Right lobe of liver (tissue), 6 donors: ENCODE measurements around the gene CITED4. TPM values are rescaled to one million over a fixed set of nuclear protein-coding genes. Genes with fewer than 3 reads are reported as not detected.

Source experiments
- ATAC-seq, 4 donors: fragments of 200-7000 bp; cut with Tn5 transposase; one replicate each; pipeline ENCODE4 v1.9.1; 2020; ENCODE audit warnings: mild to moderate bottlenecking in 4 of 4, moderate library complexity in 4 of 4
- DNase-seq, 3 donors: peaks; one replicate each; pipeline ENCODE4 v3.0.0-alpha.2; 2020
- H3K27ac ChIP-seq, 3 donors: fragments of 200-600 bp; one replicate each; pipeline ENCODE4 v1.8.0; 2022
- H3K27me3 ChIP-seq, 2 donors: fragments of 200-600 bp; one replicate each; pipeline ENCODE4 v1.8.0; 2022
- H3K36me3 ChIP-seq, 4 donors: fragments of 200-600 bp; sonication (generic) in 1 of 4; one replicate each; pipeline versions ENCODE4 v1.5.1 to v1.8.0; 2017 to 2022; ENCODE audit warnings: control low read depth in 1 of 4
- H3K4me1 ChIP-seq, 4 donors: fragments of 200-600 bp; sonication (generic) in 1 of 4; one replicate each; pipeline versions ENCODE4 v1.5.1 to v1.8.0; 2017 to 2022; ENCODE audit warnings: control low read depth in 1 of 4
- H3K4me3 ChIP-seq, 3 donors: fragments of 200-600 bp; one replicate each; pipeline ENCODE4 v1.8.0; 2022
- H3K9me3 ChIP-seq, 4 donors: fragments of 200-600 bp; sonication (generic) in 1 of 4; one replicate each; pipeline versions ENCODE4 v1.5.1 to v1.8.0; 2017 to 2022; ENCODE audit warnings: control low read depth in 1 of 4
- POLR2A ChIP-seq: fragments of 450-650 bp; IDR thresholded peaks from one replicate; pipeline ENCODE4 v1.6.1; 2017; ENCODE audit warnings: antibody characterized with exemption, mild to moderate bottlenecking
- WGBS: methylation state at CpG from one replicate; pipeline ENCODE4 v1.1.6; 2018; ENCODE audit warnings: low coverage, low lambda C conversion rate; ENCODE audit not compliant: insufficient coverage; ENCODE audit errors: missing lambda C conversion rate; 5-methylcytosine and 5-hydroxymethylcytosine counted together
- intact Hi-C, 2 donors: fragments of 100-400 bp; cut with DNase I; formaldehyde crosslinking; loops; one replicate each; pipeline versions ENCODE4 v1.11.2 to v1.14.1; 2022
- total RNA-seq, 6 experiments: library from RNA; depleted of rRNA in 2 of 6; stranded (reverse); fragments of >200 nt in 2 of 6; fragmentation: NEBNext Ultra II Directional in 3 of 6; extraction: Animal tissue kit (Norgen Biotek cat#: 25700) in 3 of 6; gene quantifications; one replicate each; pipeline versions ENCODE4 v1.1.0 to v1.2.4, GENCODE V29; 2016 to 2023
- TF ChIP-seq, protein P1 (sequence below), 4 donors: fragments of 200-600 bp in 3 of 4; fragments of 450-650 bp in 1 of 4; IDR thresholded peaks; one replicate each; pipeline versions ENCODE4 v1.5.1 to v1.8.0; 2016 to 2022; ENCODE audit warnings: antibody characterized with exemption in 4 of 4, mild to moderate bottlenecking in 2 of 4
- donor health status: DM: no; HTN: yes; CAD: no.
- donor health status: DM: no; HTN: no; CAD: no.
- donor health status: DM: no; HTN: no; CAD: no.
- donor health status: DM: no; HTN: yes; CAD: no.
- donor health status: DM: no; HTN: yes; CAD: no.

CITED4 gene
- total RNA-seq, 6 experiments from 2014 or later = 19.0 to 116 (median 25.8) TPM

DNA sequence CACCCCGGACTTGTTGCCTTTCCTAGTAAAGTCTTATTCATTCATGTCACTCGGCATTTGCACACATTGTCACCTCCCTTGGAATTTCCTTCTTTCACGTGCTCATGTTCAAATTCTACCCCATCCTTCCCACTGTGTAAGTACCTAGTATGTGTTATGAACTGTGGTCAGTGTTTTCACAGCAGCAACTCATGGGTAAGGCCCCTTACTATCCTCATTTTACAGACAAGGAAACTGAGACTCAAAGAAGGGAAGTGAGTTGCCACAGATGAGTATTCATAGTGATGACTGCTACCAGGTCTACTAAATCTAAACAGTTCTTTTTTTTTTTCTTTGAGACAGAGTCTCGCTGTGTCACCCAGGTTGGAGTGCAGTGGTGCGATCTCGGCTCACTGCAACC is 10.5 kb downstream of the CITED4 start:
- Histone ChIP-seq H3K4me3 (no peak overlapping the region), H3K4me1 (peaks cover 0 to 6% (median 3%) of the 10 kb centered on the region in 4 donors), H3K27ac (no peak overlapping the region), H3K9me3 (no peaks in the 10 kb centered on the region), H3K36me3 (no peaks in the 10 kb centered on the region), H3K27me3 (no peaks in the 10 kb centered on the region)
- ATAC-seq (no peak), DNase-seq (no peak)
- intact Hi-C loops = loop anchor here in 1 of 2 donors (10.0 kb wide), 1 partner anchor 227 kb away; no protein-coding TSS in a partner anchor
- WGBS = 67% methylated on average over 4 of the region's 6 CpGs
- TF ChIP-seq, protein P1, sequence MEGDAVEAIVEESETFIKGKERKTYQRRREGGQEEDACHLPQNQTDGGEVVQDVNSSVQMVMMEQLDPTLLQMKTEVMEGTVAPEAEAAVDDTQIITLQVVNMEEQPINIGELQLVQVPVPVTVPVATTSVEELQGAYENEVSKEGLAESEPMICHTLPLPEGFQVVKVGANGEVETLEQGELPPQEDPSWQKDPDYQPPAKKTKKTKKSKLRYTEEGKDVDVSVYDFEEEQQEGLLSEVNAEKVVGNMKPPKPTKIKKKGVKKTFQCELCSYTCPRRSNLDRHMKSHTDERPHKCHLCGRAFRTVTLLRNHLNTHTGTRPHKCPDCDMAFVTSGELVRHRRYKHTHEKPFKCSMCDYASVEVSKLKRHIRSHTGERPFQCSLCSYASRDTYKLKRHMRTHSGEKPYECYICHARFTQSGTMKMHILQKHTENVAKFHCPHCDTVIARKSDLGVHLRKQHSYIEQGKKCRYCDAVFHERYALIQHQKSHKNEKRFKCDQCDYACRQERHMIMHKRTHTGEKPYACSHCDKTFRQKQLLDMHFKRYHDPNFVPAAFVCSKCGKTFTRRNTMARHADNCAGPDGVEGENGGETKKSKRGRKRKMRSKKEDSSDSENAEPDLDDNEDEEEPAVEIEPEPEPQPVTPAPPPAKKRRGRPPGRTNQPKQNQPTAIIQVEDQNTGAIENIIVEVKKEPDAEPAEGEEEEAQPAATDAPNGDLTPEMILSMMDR (IDR thresholded peaks at IDR 0.05) = no peak
- no peak for TF ChIP-seq POLR2A

DNA sequence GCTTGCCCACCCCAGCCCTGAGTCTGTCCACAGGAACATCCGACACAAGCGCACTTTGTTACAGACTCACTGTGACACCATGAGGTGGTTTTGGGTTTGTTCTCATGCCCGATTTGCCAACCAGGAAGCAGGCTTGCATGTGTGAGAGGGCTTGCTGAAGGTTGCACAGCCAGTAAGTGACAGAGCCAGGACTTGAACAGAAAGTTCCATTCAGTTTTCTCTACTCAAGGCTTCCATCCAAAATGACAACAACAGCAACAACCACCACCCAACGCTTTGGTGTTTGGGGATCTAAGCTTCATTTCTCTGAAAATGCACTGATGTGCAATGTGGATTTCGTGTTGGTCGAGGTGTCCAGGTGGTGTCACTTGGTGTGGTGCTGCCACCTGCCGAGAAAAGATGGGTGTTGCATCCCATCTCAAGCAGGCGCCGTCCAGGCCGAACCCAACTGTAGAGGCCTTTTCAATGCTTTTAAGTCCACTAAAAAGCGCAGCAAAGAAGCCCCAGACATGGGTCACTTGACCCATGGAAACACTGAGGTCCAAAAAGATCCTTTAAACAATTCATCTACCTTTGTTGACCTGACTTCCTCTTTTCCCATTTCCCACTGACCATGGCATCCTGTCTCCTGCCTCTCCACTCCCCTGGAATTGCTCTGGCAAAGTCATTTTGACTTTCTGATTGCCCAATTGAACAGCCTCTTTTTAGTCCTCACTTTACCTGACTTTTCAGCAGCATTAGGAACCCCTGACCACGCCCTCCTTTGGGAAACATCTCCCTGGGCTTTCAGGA is 12.2 kb downstream of the CITED4 start:
- H3K9me3 ChIP-seq = no peaks in the 10 kb centered on the region
- no peak overlapping the region for H3K4me3 ChIP-seq
- H3K36me3 ChIP-seq = no peaks in the 10 kb centered on the region
- intact Hi-C loops = loop anchor here (5.0 to 10.0 kb wide), 4 partner anchors 102 to 225 kb away; no protein-coding TSS in a partner anchor
- H3K27me3 ChIP-seq = no peaks in the 10 kb centered on the region
- DNase-seq = peak; percentile 72 to 78 (median 73)
- TF ChIP-seq, protein P1 (IDR thresholded peaks at IDR 0.05) = peak; percentile 79 to 90 (median 88)
- TF ChIP-seq POLR2A = no peak
- peak; percentile 84 to 90 (median 87) for ATAC-seq
- 4% methylated on average over 9 of the region's 12 CpGs for WGBS
- H3K27ac ChIP-seq = no peak overlapping the region
- H3K4me1 ChIP-seq = peaks cover 0 to 6% (median 3%) of the 10 kb centered on the region in 4 donors

DNA sequence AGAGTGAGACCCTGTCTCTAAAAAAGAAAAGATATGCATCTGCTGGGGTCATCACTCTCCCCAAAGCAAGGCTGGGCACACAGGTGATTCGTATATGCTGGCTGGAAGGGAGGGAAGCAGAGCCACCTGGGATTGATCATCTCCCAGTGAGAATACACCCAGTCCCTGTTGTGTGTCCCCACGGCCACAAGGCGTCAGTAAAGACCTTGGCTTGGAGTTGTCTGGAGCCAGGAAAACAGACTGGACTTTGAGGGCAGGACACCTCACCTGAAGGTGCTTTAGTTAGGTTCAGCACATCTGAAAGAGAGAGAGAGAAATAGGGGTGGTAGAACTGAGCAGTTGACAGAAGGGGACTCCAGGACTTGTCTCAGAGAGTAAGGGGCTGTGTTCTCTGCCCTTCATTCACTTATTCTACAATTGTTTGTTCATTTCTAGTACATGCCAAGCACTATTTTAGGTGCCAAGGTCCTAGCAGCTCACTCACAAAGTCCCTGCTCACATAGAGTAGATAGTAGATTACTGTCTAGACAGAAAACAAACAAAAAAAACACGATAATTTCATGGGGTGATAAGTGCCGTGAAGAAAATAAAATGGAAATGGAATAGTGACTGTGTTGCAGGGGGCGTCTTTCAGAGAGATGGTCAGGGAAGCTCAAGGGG is 13.5 kb downstream of the CITED4 start:
- ATAC-seq = peak; percentile 91 to 96 (median 96)
- intact Hi-C loops = loop anchor here (5.0 to 10.0 kb wide), 3 partner anchors 104 to 214 kb away; no protein-coding TSS in a partner anchor
- H3K36me3 ChIP-seq = no peaks in the 10 kb centered on the region
- no peak overlapping the region for H3K27ac ChIP-seq
- 14% methylated on average over 6 of the region's 6 CpGs for WGBS
- H3K4me1 ChIP-seq = peaks cover 0 to 6% (median 3%) of the 10 kb centered on the region in 4 donors
- peak; percentile 62 to 80 (median 79) for DNase-seq
- H3K9me3 ChIP-seq = no peaks in the 10 kb centered on the region
- no peak overlapping the region for H3K4me3 ChIP-seq
- no peaks in the 10 kb centered on the region for H3K27me3 ChIP-seq
- no peak for TF ChIP-seq POLR2A
- TF ChIP-seq, protein P1 (IDR thresholded peaks at IDR 0.05) = peak; percentile 76 to 94 (median 91)

DNA sequence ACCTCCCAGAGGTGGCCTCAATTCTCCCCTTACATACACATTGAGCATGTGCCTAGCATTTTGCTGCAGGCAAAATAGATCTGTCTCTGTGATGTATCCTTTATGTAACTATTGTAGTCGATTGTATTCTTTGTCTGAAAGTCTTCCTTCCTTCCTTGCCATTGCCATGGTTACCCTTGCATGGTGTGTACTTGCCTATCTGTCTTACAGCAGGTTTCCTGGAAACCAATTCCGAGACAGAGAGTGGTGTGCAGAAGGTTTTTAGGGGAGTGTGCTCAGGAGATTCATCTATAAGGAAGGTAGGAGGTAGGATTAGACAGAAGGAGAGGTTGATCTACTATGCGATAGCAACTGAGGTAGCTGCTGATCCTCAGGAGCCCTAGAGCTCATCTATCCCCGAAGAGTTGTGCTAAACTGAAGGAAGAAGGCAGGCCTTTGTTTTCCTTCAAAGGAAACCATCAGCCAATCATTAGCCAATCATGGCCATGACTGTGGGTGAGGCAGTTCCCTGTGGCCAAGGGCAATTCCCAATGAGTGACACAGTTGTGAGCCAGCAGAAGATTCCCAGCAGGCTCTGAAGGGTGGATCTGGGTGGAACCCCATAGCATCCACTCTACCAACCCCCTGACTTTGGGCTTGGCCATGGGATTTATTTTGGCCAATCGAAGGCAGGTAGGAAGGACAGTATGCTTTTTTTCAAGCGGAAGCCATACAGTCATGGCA is 15.0 kb downstream of the CITED4 start:
- H3K27ac ChIP-seq = no peak overlapping the region
- H3K27me3 ChIP-seq = no peaks in the 10 kb centered on the region
- intact Hi-C loops = loop anchor here (5.0 to 10.0 kb wide), 3 partner anchors 105 to 212 kb away; no protein-coding TSS in a partner anchor
- H3K36me3 ChIP-seq = no peaks in the 10 kb centered on the region
- DNase-seq = no peak
- H3K4me1 ChIP-seq = peaks cover 0 to 6% (median 3%) of the 10 kb centered on the region in 4 donors
- TF ChIP-seq, protein P1 (IDR thresholded peaks at IDR 0.05) = no peak
- TF ChIP-seq POLR2A = no peak
- no peaks in the 10 kb centered on the region for H3K9me3 ChIP-seq
- ATAC-seq = no peak
- 68% methylated on average over 4 of the region's 6 CpGs for whole genome bisulfite sequencing
- H3K4me3 ChIP-seq = no peak overlapping the region
